Measurements from ENCODE around the gene SLC9A5.
A peak's percentile ranks its signal among the peaks of the same experiment; 100 is the strongest.

Gene SLC9A5

GRCh38 chr16:67226295-67226803 lies 22.4 kb upstream of the SLC9A5 start:
- Histone ChIP-seq H3K9ac (no peak overlapping the region), H3K27me3 (ENCODE audit: control insufficient read depth, insufficient read depth, low read length) (no peaks in the 10 kb centered on the region), H3K4me3 (ENCODE audit: low read depth, low read length) (peak overlapping the region; percentile 93), H3K36me3 (ENCODE audit: control insufficient read depth, insufficient read depth, low read length) (no peaks in the 10 kb centered on the region), H3K4me2 (ENCODE audit: low read length) (peak overlapping the region; percentile 88), H3K27ac (peak overlapping the region; percentile 46), H3K79me2 (peaks cover 8% of the 10 kb centered on the region), H3K9me3 (ENCODE audit: control insufficient read depth, low read length) (no peaks in the 10 kb centered on the region), H2AFZ (peak overlapping the region; percentile 54), H3K4me1 (peaks cover 21% of the 10 kb centered on the region)
- no peak for TF ChIP-seq CTCF (IDR thresholded peaks at IDR 0.05)

- H3K79me2 ChIP-seq: peaks cover 8% of the 10 kb centered on the region
- peak within 1 kb of the TSS; percentile 46 for H3K27ac ChIP-seq
- H3K4me3 ChIP-seq (ENCODE audit: low read depth, low read length): peak within 1 kb of the TSS; percentile 93
- no peaks in the 10 kb centered on the region for H3K27me3 ChIP-seq (ENCODE audit: control insufficient read depth, insufficient read depth, low read length)
- H3K9ac ChIP-seq: peak within 1 kb of the TSS; percentile 28
- no peak for TF ChIP-seq CTCF (IDR thresholded peaks at IDR 0.05)
- peaks cover 21% of the 10 kb centered on the region for H3K4me1 ChIP-seq
- H2AFZ ChIP-seq: peak within 1 kb of the TSS; percentile 54
- no peaks in the 10 kb centered on the region for H3K36me3 ChIP-seq (ENCODE audit: control insufficient read depth, insufficient read depth, low read length)
- no peaks in the 10 kb centered on the region for H3K9me3 ChIP-seq (ENCODE audit: control insufficient read depth, low read length)
- peak within 1 kb of the TSS; percentile 88 for H3K4me2 ChIP-seq (ENCODE audit: low read length)
These were observed 21.8 kb upstream of the SLC9A5 start, which contains the start of gene TMEM208 for GRCh38 chr16:67226804-67227566. Gene TMEM208, plus strand, starts transcription at chr16:67227130. Its CDS starts 89 bp downstream, at chr16:67227219.

DNA sequence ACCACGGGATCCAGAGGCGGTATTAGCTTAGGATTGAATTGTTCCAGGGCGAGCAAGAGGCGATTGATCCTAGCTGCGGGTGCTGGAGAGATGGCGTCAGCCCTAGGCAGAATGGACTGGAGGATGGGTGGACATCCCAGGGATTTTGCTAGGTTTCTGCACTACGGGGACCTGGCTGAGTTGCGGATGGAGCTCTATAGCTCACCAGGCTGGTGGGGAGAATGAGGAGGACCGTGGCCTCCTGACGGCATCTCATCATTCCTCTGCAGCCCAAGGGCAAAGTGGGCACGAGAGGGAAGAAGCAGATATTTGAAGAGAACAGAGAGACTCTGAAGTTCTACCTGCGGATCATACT lies 21.2 kb upstream of the SLC9A5 start:
- peak overlapping the region; percentile 54 for H2AFZ ChIP-seq
- H3K36me3 ChIP-seq (ENCODE audit: control insufficient read depth, insufficient read depth, low read length): no peaks in the 10 kb centered on the region
- TF ChIP-seq CTCF (IDR thresholded peaks at IDR 0.05): no peak
- H3K9me3 ChIP-seq (ENCODE audit: control insufficient read depth, low read length): no peaks in the 10 kb centered on the region
- peaks cover 21% of the 10 kb centered on the region for H3K4me1 ChIP-seq
- H3K9ac ChIP-seq: peak overlapping the region; percentile 28
- no peaks in the 10 kb centered on the region for H3K27me3 ChIP-seq (ENCODE audit: control insufficient read depth, insufficient read depth, low read length)
- H3K4me2 ChIP-seq (ENCODE audit: low read length): peak overlapping the region; percentile 75
- peaks cover 8% of the 10 kb centered on the region for H3K79me2 ChIP-seq
- H3K27ac ChIP-seq: peak overlapping the region; percentile 46
- peak overlapping the region; percentile 93 for H3K4me3 ChIP-seq (ENCODE audit: low read depth, low read length)

DNA sequence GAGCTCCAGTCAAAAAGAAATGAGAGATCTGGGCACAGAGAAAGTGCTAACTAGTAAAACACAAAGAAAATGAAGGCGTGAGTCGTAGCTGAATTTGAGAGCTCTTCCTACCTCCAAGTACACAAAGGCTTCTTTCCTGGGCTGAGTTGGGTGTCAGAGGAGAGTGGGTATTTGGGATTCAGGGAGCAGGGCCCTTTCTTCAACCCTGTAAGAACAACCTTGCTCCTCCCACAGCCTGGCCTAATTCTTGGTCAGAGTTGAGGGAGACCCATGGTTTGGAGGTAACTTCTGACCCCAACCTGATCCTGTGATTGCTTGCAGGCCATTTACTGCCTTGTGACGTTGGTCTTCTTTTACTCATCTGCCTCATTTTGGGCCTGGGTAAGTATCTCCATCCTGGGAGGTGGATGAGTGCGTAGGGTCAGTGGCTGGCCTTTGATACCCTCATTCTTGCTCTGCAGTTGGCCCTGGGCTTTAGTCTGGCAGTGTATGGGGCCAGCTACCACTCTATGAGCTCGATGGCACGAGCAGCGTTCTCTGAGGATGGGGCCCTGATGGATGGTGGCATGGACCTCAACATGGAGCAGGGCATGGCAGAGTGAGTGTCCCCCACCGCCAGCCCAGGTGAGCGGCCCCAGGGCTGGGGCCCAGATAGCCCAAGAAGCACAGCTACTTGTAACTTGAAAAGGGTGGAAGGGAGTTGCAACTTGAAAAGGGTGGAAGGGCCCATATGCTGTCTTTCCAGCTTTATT lies 20.6 kb upstream of the SLC9A5 start:
- peaks cover 8% of the 10 kb centered on the region for H3K79me2 ChIP-seq
- H2AFZ ChIP-seq: no peak overlapping the region
- H3K4me3 ChIP-seq (ENCODE audit: low read depth, low read length): peak overlapping the region; percentile 93
- H3K36me3 ChIP-seq (ENCODE audit: control insufficient read depth, insufficient read depth, low read length): no peaks in the 10 kb centered on the region
- H3K27ac ChIP-seq: no peak overlapping the region
- peaks cover 16% of the 10 kb centered on the region for H3K4me1 ChIP-seq
- H3K4me2 ChIP-seq (ENCODE audit: low read length): peak overlapping the region; percentile 75
- no peaks in the 10 kb centered on the region for H3K9me3 ChIP-seq (ENCODE audit: control insufficient read depth, low read length)
- H3K9ac ChIP-seq: no peak overlapping the region
- no peaks in the 10 kb centered on the region for H3K27me3 ChIP-seq (ENCODE audit: control insufficient read depth, insufficient read depth, low read length)
- TF ChIP-seq CTCF (IDR thresholded peaks at IDR 0.05): no peak
